ENCODE results near the gene NUMBL. TPM values are rescaled to one million over a fixed set of nuclear protein-coding genes. Genes with fewer than 3 reads are reported as not detected.

The NUMBL gene
- total RNA-seq, 1 experiment from 2014 or later = 33.8 TPM

DNA sequence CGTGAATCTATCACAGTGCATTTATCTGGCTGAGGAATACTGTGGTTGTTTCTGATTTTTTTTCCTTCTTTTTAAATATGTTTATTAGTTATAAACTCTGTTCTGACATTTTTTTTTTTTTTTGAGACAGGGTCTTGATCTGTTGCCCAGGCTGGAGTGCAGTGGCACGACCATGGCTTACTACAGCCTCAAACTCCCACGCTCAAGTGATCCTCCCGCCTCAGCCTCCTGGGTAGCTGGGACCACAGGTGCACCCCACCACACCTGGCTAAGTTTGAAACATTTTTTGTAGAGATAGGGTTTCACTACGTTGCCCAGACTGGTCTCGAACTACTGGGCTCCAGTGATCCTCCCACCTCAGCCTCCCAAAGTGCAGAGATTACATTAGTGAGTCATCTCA is 6.6 kb upstream of the NUMBL start:
- H3K36me3 ChIP-seq (ENCODE audit: insufficient read depth, low read length) = peaks cover 7% of the 10 kb centered on the region; the same call in 1 of the 2 replicates
- no peaks in the 10 kb centered on the region for H3K9me3 ChIP-seq (ENCODE audit: low read length)
- H3K27me3 ChIP-seq (ENCODE audit: low read length) = no peaks in the 10 kb centered on the region
- H3K4me3 ChIP-seq (ENCODE audit: low read length) = no peak overlapping the region
- H3K79me2 ChIP-seq (ENCODE audit: low read length) = no peaks in the 10 kb centered on the region
- no peaks in the 10 kb centered on the region for H3K9me2 ChIP-seq (replicated peaks; ENCODE audit: insufficient read depth, low read length)
- H2AFZ ChIP-seq (ENCODE audit: low read length) = no peak overlapping the region
- H4K20me1 ChIP-seq (ENCODE audit: insufficient read depth, low read depth, low read length) = no peaks in the 10 kb centered on the region
- H3K4me1 ChIP-seq (ENCODE audit: low read length) = no peaks in the 10 kb centered on the region
- no peak overlapping the region for H3K4me2 ChIP-seq (ENCODE audit: low read depth, low read length, poor library complexity, severe bottlenecking)
- DNase-seq = no peak
- no peak overlapping the region for H3K9ac ChIP-seq (ENCODE audit: low read length)
- H3K27ac ChIP-seq (ENCODE audit: low read length) = no peak overlapping the region

- peaks cover 10% of the 10 kb centered on the region for H3K4me1 ChIP-seq (ENCODE audit: low read length)
Measured at GRCh38 chr19:40695881-40696280, 5.4 kb upstream of the NUMBL start.

DNA sequence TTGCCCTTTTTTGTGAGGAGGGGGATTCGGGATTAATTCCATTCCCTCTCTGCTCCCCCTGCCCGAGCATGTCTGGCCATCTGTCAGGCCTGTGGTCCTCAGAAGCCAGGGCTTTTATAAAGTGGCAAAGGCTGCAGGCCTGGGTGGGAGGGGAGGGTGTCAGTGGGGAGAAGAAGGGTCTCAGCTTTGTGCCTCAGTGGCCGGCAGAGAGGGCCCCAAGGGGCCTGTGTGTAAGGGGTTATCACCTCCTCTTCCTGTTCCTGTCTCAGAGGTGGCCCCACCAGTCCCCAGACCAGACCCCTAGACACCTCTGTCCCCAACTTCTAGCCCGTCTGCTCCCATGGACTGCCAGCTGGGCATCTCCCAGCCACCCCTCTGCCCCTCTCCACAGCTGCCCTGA is 3.4 kb upstream of the NUMBL start:
- no peak for DNase-seq
- H3K36me3 ChIP-seq (ENCODE audit: insufficient read depth, low read length) = 0 out of 2 replicates have a peak, but pooled peaks cover 3% of the 10 kb centered on the region
- H3K4me3 ChIP-seq (ENCODE audit: low read length) = no peak overlapping the region
- no peak overlapping the region for H3K4me2 ChIP-seq (ENCODE audit: low read depth, low read length, poor library complexity, severe bottlenecking)
- no peak overlapping the region for H3K27ac ChIP-seq (ENCODE audit: low read length)
- no peaks in the 10 kb centered on the region for H3K27me3 ChIP-seq (ENCODE audit: low read length)
- no peaks in the 10 kb centered on the region for H3K9me3 ChIP-seq (ENCODE audit: low read length)
- no peaks in the 10 kb centered on the region for H3K9me2 ChIP-seq (replicated peaks; ENCODE audit: insufficient read depth, low read length)
- 0 out of 2 replicates have a peak, but pooled peaks cover 4% of the 10 kb centered on the region for H4K20me1 ChIP-seq (ENCODE audit: insufficient read depth, low read depth, low read length)
- H2AFZ ChIP-seq (ENCODE audit: low read length) = no peak overlapping the region
- H3K79me2 ChIP-seq (ENCODE audit: low read length) = peaks cover 14% of the 10 kb centered on the region
- H3K9ac ChIP-seq (ENCODE audit: low read length) = no peak overlapping the region
- H3K4me1 ChIP-seq (ENCODE audit: low read length) = peaks cover 22% of the 10 kb centered on the region

More at GRCh38 chr19:40695881-40696280, 5.4 kb upstream of the NUMBL start:
- H3K9me2 ChIP-seq (replicated peaks; ENCODE audit: insufficient read depth, low read length) = no peaks in the 10 kb centered on the region
- no peaks in the 10 kb centered on the region for H3K9me3 ChIP-seq (ENCODE audit: low read length)
- no peaks in the 10 kb centered on the region for H3K79me2 ChIP-seq (ENCODE audit: low read length)
- no peak overlapping the region for H2AFZ ChIP-seq (ENCODE audit: low read length)
- no peak overlapping the region for H3K27ac ChIP-seq (ENCODE audit: low read length)
- no peak overlapping the region for H3K9ac ChIP-seq (ENCODE audit: low read length)
- H3K27me3 ChIP-seq (ENCODE audit: low read length) = no peaks in the 10 kb centered on the region
- H4K20me1 ChIP-seq (ENCODE audit: insufficient read depth, low read depth, low read length) = no peaks in the 10 kb centered on the region
- H3K4me3 ChIP-seq (ENCODE audit: low read length) = no peak overlapping the region
- H3K4me2 ChIP-seq (ENCODE audit: low read depth, low read length, poor library complexity, severe bottlenecking) = no peak overlapping the region
- H3K36me3 ChIP-seq (ENCODE audit: insufficient read depth, low read length) = peaks cover 3% of the 10 kb centered on the region; the same call in 1 of the 2 replicates
- no peak for DNase-seq

- peaks cover 10% of the 10 kb centered on the region; the same call in 1 of the 2 replicates for H4K20me1 ChIP-seq (ENCODE audit: insufficient read depth, low read depth, low read length)
- no peaks in the 10 kb centered on the region for H3K9me2 ChIP-seq (replicated peaks; ENCODE audit: insufficient read depth, low read length)
- H3K27me3 ChIP-seq (ENCODE audit: low read length) = no peaks in the 10 kb centered on the region
- H3K4me3 ChIP-seq (ENCODE audit: low read length) = no peak overlapping the region
- H3K4me1 ChIP-seq (ENCODE audit: low read length) = peaks cover 29% of the 10 kb centered on the region
- no peaks in the 10 kb centered on the region for H3K9me3 ChIP-seq (ENCODE audit: low read length)
- H3K9ac ChIP-seq (ENCODE audit: low read length) = no peak overlapping the region
- peaks cover 20% of the 10 kb centered on the region for H3K79me2 ChIP-seq (ENCODE audit: low read length)
- no peak for DNase-seq
- no peak overlapping the region for H2AFZ ChIP-seq (ENCODE audit: low read length)
- no peak overlapping the region for H3K27ac ChIP-seq (ENCODE audit: low read length)
- no peak overlapping the region for H3K4me2 ChIP-seq (ENCODE audit: low read depth, low read length, poor library complexity, severe bottlenecking)
- H3K36me3 ChIP-seq (ENCODE audit: insufficient read depth, low read length) = no peaks in the 10 kb centered on the region
Measured at GRCh38 chr19:40693150-40693788, 2.8 kb upstream of the NUMBL start.

GRCh38 chr19:40692212-40692551 is 1.7 kb upstream of the NUMBL start:
- no peaks in the 10 kb centered on the region for H3K9me2 ChIP-seq (replicated peaks; ENCODE audit: insufficient read depth, low read length)
- H3K36me3 ChIP-seq (ENCODE audit: insufficient read depth, low read length) = no peaks in the 10 kb centered on the region
- peaks cover 29% of the 10 kb centered on the region for H3K79me2 ChIP-seq (ENCODE audit: low read length)
- no peak overlapping the region for H3K4me2 ChIP-seq (ENCODE audit: low read depth, low read length, poor library complexity, severe bottlenecking)
- no peak for DNase-seq
- no peak overlapping the region for H2AFZ ChIP-seq (ENCODE audit: low read length)
- peaks cover 39% of the 10 kb centered on the region for H3K4me1 ChIP-seq (ENCODE audit: low read length)
- no peak overlapping the region for H3K9ac ChIP-seq (ENCODE audit: low read length)
- no peak overlapping the region for H3K27ac ChIP-seq (ENCODE audit: low read length)
- no peak overlapping the region for H3K4me3 ChIP-seq (ENCODE audit: low read length)
- H3K9me3 ChIP-seq (ENCODE audit: low read length) = no peaks in the 10 kb centered on the region
- no peaks in the 10 kb centered on the region for H3K27me3 ChIP-seq (ENCODE audit: low read length)
- H4K20me1 ChIP-seq (ENCODE audit: insufficient read depth, low read depth, low read length) = peaks cover 15% of the 10 kb centered on the region; the same call in 1 of the 2 replicates

- peak; percentile 55 for DNase-seq
- Histone ChIP-seq H3K9ac (ENCODE audit: low read length) (peak overlapping the region; percentile 79), H3K27ac (ENCODE audit: low read length) (peak overlapping the region; percentile 88), H3K4me1 (ENCODE audit: low read length) (peaks cover 45% of the 10 kb centered on the region), H3K9me2 (replicated peaks; ENCODE audit: insufficient read depth, low read length) (no peaks in the 10 kb centered on the region), H3K4me3 (ENCODE audit: low read length) (peak overlapping the region; percentile 97), H4K20me1 (ENCODE audit: insufficient read depth, low read depth, low read length) (peaks cover 15% of the 10 kb centered on the region; the same call in 1 of the 2 replicates), H3K27me3 (ENCODE audit: low read length) (no peaks in the 10 kb centered on the region), H2AFZ (ENCODE audit: low read length) (no peak overlapping the region), H3K79me2 (ENCODE audit: low read length) (peaks cover 35% of the 10 kb centered on the region), H3K9me3 (ENCODE audit: low read length) (no peaks in the 10 kb centered on the region), H3K4me2 (ENCODE audit: low read depth, low read length, poor library complexity, severe bottlenecking) (peak overlapping the region; percentile 98), H3K36me3 (ENCODE audit: insufficient read depth, low read length) (peaks cover 5% of the 10 kb centered on the region)
Measured at GRCh38 chr19:40691421-40692211, 1.2 kb upstream of the NUMBL start.

- Histone ChIP-seq H3K9ac (ENCODE audit: low read length) (peak overlapping the region; percentile 99), H2AFZ (ENCODE audit: low read length) (peak overlapping the region; percentile 91; the same call in 1 of the 2 replicates), H3K36me3 (ENCODE audit: insufficient read depth, low read length) (peaks cover 10% of the 10 kb centered on the region), H3K27ac (ENCODE audit: low read length) (peak overlapping the region; percentile 88), H3K4me1 (ENCODE audit: low read length) (peaks cover 50% of the 10 kb centered on the region), H3K4me2 (ENCODE audit: low read depth, low read length, poor library complexity, severe bottlenecking) (peak overlapping the region; percentile 98), H3K79me2 (ENCODE audit: low read length) (peaks cover 38% of the 10 kb centered on the region), H4K20me1 (ENCODE audit: insufficient read depth, low read depth, low read length) (peaks cover 15% of the 10 kb centered on the region; the same call in 1 of the 2 replicates), H3K4me3 (ENCODE audit: low read length) (peak overlapping the region; percentile 97), H3K9me2 (replicated peaks; ENCODE audit: insufficient read depth, low read length) (no peaks in the 10 kb centered on the region), H3K9me3 (ENCODE audit: low read length) (no peaks in the 10 kb centered on the region), H3K27me3 (ENCODE audit: low read length) (no peaks in the 10 kb centered on the region)
- DNase-seq = peak; percentile 96
Measured at GRCh38 chr19:40690693-40691420, 406 bp upstream of the NUMBL start.

Data from Karpas-422 (cell line).